Liver (tissue), 9 donors: ENCODE measurements around the gene OR3A2. TPM values are rescaled to one million over a fixed set of nuclear protein-coding genes. Genes with fewer than 3 reads are reported as not detected.
"Not testable (repeated sequence)": the region's sequence is repeated elsewhere in the genome, so short reads cannot be mapped to it uniquely, and the experiment has no call there.

Source experiments
- DNase-seq: peaks from one replicate; pipeline ENCODE4 v3.0.0-alpha.2; 2017; ENCODE audit warnings: low spot score
- H3K27ac ChIP-seq, 2 donors: one replicate each; pipeline ENCODE4 v1.7.0; 2013; ENCODE audit warnings: inconsistent platforms in 2 of 2, low read length in 2 of 2, control low read depth in 1 of 2, low read depth in 1 of 2, mild to moderate bottlenecking in 1 of 2
- H3K27me3 ChIP-seq, 4 donors: one replicate each; pipeline versions ENCODE4 v1.6.1 to v1.7.0; 2013; ENCODE audit warnings: low read length in 3 of 4, inconsistent platforms in 1 of 4, mild to moderate bottlenecking in 1 of 4, moderate library complexity in 1 of 4; ENCODE audit not compliant: control insufficient read depth in 4 of 4, insufficient read depth in 4 of 4
- H3K36me3 ChIP-seq, 4 donors: one replicate each; pipeline versions ENCODE4 v1.6.1 to v1.7.0; 2013; ENCODE audit warnings: low read length in 3 of 4, mild to moderate bottlenecking in 3 of 4, low read depth in 1 of 4, moderate library complexity in 1 of 4; ENCODE audit not compliant: control insufficient read depth in 4 of 4, insufficient read depth in 3 of 4
- H3K4me1 ChIP-seq, 4 donors: one replicate each; pipeline versions ENCODE4 v1.6.1 to v1.7.0; 2013; ENCODE audit warnings: low read length in 3 of 4, mild to moderate bottlenecking in 3 of 4, moderate library complexity in 1 of 4; ENCODE audit not compliant: control insufficient read depth in 4 of 4, insufficient read depth in 4 of 4
- H3K4me3 ChIP-seq, 3 donors: one replicate each; pipeline versions ENCODE4 v1.6.1 to v1.7.0; 2013; ENCODE audit warnings: low read length in 3 of 3, control low read depth in 1 of 3, low read depth in 1 of 3, mild to moderate bottlenecking in 1 of 3
- H3K9ac ChIP-seq, 2 donors: one replicate each; pipeline ENCODE4 v1.7.0; 2013; ENCODE audit warnings: low read length in 2 of 2, mild to moderate bottlenecking in 2 of 2, moderate library complexity in 2 of 2, control low read depth in 1 of 2, low read depth in 1 of 2
- H3K9me3 ChIP-seq, 4 donors: one replicate each; pipeline versions ENCODE4 v1.6.1 to v1.7.0; 2013; ENCODE audit warnings: low read length in 3 of 4; ENCODE audit not compliant: control insufficient read depth in 4 of 4
- CTCF ChIP-seq: fragments of 150-350 bp; IDR thresholded peaks from 2 replicates; pipeline ENCODE4 v1.5.1; 2017; ENCODE audit warnings: improper control_type of control experiment, low read depth, low read length; ENCODE audit not compliant: missing input control
- FOXA2 ChIP-seq: IDR thresholded peaks from 2 replicates; pipeline ENCODE4 v1.6.1; 2016; ENCODE audit warnings: antibody characterized with exemption
- GABPA ChIP-seq, 2 donors: IDR thresholded peaks in 1 of 2; conservative IDR thresholded peaks in 1 of 2; 2 replicates each; pipeline ENCODE4 v1.6.1; 2016; ENCODE audit warnings: antibody characterized with exemption in 2 of 2, mild to moderate bottlenecking in 1 of 2, moderate library complexity in 1 of 2
- HNF4G ChIP-seq: IDR thresholded peaks from 2 replicates; pipeline ENCODE4 v1.6.1; 2016; ENCODE audit warnings: antibody characterized with exemption
- NR2F2 ChIP-seq: IDR thresholded peaks from 2 replicates; pipeline ENCODE4 v1.6.1; 2016; ENCODE audit warnings: antibody characterized with exemption
- RAD21 ChIP-seq, 2 donors: IDR thresholded peaks; 2 replicates each; pipeline ENCODE4 v1.6.1; 2016; ENCODE audit warnings: antibody characterized with exemption in 2 of 2, mild to moderate bottlenecking in 2 of 2
- REST ChIP-seq: IDR thresholded peaks from 2 replicates; pipeline ENCODE4 v1.6.1; 2016; ENCODE audit warnings: antibody characterized with exemption, mild to moderate bottlenecking
- RXRA ChIP-seq, 2 donors: IDR thresholded peaks; 2 replicates each; pipeline ENCODE4 v1.6.1; 2017 to 2018; ENCODE audit warnings: antibody characterized with exemption in 2 of 2, mild to moderate bottlenecking in 1 of 2
- YY1 ChIP-seq: IDR thresholded peaks from 2 replicates; pipeline ENCODE4 v1.6.1; 2016; ENCODE audit warnings: antibody characterized with exemption, mild to moderate bottlenecking
- WGBS: extraction: QIAGEN DNeasy Blood & Tissue Kit; methylation state at CpG from one replicate; pipeline ENCODE4 v1.1.7; 2013; 5-methylcytosine and 5-hydroxymethylcytosine counted together
- polyA plus RNA-seq, 2 donors: library from polyadenylated mRNA; stranded (reverse) in 1 of 2; unstranded in 1 of 2; fragments of 200-250 nt in 1 of 2; fragments of >200 nt in 1 of 2; fragmentation: Nextera tagmentation in 1 of 2; extraction: Ambion mirVana in 1 of 2; gene quantifications; one replicate each; pipeline versions ENCODE4 v1.2.1 to v1.2.3, GENCODE V29; 2013 to 2015
- total RNA-seq, 2 donors: library from RNA; depleted of rRNA; stranded (reverse); fragments of >200 nt; gene quantifications; one replicate each; pipeline ENCODE4 v1.2.3, GENCODE V29; 2014
- TF ChIP-seq, protein P1 (sequence below): IDR thresholded peaks from 2 replicates; pipeline ENCODE4 v1.6.1; 2016; ENCODE audit warnings: antibody characterized with exemption
- donor health status: healthy.
- donor health status: healthy.
- donor health status: healthy.
- donor health status: healthy.
- donor health status: healthy.

OR3A2 gene
- total and polyA plus RNA-seq, 4 donors, result not detected

GRCh38 chr17:3378321-3378720 is 7.8 kb downstream of the OR3A2 start:
- Histone ChIP-seq H3K9me3 (no peaks in the 10 kb centered on the region), H3K9ac (no peak overlapping the region), H3K36me3 (no peaks in the 10 kb centered on the region), H3K27me3 (peaks cover 0 to 4% (median 0%) of the 10 kb centered on the region in 4 donors), H3K27ac (no peak overlapping the region), H3K4me3 (no peak overlapping the region), H3K4me1 (no peaks in the 10 kb centered on the region)
- no peak for DNase-seq
- WGBS, result 77% methylated on average over 8 of the region's 8 CpGs
- no peak for TF ChIP-seq GABPA (IDR thresholded peaks at IDR 0.05 in 1 of 2, conservative IDR thresholded peaks at IDR 0.05 in 1 of 2)

DNA sequence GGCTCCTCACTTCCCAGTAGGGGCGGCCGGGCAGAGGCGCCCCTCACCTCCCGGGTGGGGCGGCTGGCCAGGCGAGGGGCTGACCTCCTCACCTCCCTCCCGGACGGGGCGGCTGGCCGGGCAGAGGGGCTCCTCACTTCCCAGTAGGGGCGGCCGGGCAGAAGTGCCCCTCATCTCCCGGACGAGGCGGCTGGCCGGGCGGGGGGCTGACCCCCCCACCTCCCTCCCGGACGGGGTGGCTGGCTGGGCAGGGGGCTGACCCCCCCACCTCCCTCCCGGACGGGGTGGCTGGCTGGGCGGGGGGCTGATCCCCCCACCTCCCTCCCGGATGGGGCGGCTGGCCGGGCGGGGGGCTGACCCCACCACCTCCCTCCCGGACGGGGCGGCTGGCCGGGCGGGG is 14.9 kb downstream of the OR3A2 start:
- WGBS, result 96% methylated on average over 31 of the region's 31 CpGs
- H3K27ac ChIP-seq, H3K4me3 ChIP-seq, H3K27me3 ChIP-seq, H3K9ac ChIP-seq, H3K4me1 ChIP-seq, DNase-seq, H3K36me3 ChIP-seq, H3K9me3 ChIP-seq: not testable (repeated sequence)

GRCh38 chr17:3342782-3343181 is 43.3 kb downstream of the OR3A2 start:
- not testable (repeated sequence) for H3K9me3 ChIP-seq, H3K27ac ChIP-seq, H3K9ac ChIP-seq, DNase-seq, H3K4me1 ChIP-seq, H3K27me3 ChIP-seq, H3K4me3 ChIP-seq, H3K36me3 ChIP-seq
- 86% methylated on average over 12 of the region's 12 CpGs for WGBS

- Histone ChIP-seq H3K36me3 (no peaks in the 10 kb centered on the region), H3K9ac (no peak overlapping the region), H3K4me3 (no peak overlapping the region), H3K27ac (no peak overlapping the region), H3K4me1 (no peaks in the 10 kb centered on the region), H3K9me3 (no peaks in the 10 kb centered on the region), H3K27me3 (no peaks in the 10 kb centered on the region)
- WGBS, result 48% methylated on average over 4 of the region's 4 CpGs
- TF ChIP-seq, protein P1, sequence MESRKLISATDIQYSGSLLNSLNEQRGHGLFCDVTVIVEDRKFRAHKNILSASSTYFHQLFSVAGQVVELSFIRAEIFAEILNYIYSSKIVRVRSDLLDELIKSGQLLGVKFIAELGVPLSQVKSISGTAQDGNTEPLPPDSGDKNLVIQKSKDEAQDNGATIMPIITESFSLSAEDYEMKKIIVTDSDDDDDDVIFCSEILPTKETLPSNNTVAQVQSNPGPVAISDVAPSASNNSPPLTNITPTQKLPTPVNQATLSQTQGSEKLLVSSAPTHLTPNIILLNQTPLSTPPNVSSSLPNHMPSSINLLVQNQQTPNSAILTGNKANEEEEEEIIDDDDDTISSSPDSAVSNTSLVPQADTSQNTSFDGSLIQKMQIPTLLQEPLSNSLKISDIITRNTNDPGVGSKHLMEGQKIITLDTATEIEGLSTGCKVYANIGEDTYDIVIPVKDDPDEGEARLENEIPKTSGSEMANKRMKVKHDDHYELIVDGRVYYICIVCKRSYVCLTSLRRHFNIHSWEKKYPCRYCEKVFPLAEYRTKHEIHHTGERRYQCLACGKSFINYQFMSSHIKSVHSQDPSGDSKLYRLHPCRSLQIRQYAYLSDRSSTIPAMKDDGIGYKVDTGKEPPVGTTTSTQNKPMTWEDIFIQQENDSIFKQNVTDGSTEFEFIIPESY, result no peak
- TF ChIP-seq FOXA2 (no peak), CTCF (peak; percentile 15), REST (no peak), RXRA (IDR thresholded peaks at IDR 0.05) (no peak), NR2F2 (no peak), RAD21 (IDR thresholded peaks at IDR 0.05) (peak in 1 of 2 donors; percentile 43), GABPA (IDR thresholded peaks at IDR 0.05 in 1 of 2, conservative IDR thresholded peaks at IDR 0.05 in 1 of 2) (no peak), HNF4G (no peak), YY1 (no peak)
- no peak for DNase-seq
These were observed 50.2 kb downstream of the OR3A2 start for GRCh38 chr17:3335876-3336275.
